ENCODE results near the gene SCARB1.
A peak's percentile ranks its signal among the peaks of the same experiment; 100 is the strongest.

SCARB1 gene

DNA sequence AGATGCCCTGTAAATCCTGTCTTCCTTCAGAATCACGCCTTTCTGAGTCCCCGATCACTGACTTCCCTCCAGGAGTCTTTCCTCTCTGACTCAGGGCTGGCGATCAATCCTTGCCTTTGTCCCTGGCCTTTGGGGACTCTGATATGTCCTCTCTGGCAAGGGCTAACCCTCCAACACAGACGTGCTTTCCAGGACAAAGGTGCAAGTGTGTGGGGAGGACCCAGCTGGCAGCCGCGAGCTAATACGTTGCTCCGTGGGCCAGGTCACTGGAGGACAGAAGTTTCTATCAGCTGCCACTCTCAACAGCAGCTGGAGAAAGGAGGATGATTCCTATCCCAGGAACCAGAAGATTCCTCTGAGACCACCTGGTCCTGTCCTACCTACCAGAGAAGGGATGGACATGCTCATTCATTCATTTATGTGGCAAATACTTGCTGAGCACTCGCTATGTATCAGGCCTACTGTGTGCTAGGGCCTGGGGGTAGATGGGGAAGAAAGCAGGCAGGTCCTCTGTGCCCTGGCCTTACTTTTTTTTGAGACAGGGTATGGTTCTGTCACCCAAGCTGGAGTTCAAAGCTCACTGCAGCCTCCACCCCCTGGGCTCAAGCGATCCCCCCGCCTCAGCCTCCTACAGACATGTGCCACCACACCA is 8.5 kb upstream of the SCARB1 start:
- Histone ChIP-seq H3K18ac (ENCODE audit: low read length) (peak overlapping the region; percentile 7), H3K9me3 (replicated peaks in 1 of 2; ENCODE audit: control insufficient read depth in 2 of 2, insufficient read depth in 1 of 2, low read depth in 1 of 2, low read length in 2 of 2) (no peaks in the 10 kb centered on the region), H4K8ac (ENCODE audit: low read depth, low read length) (no peak overlapping the region), H3K23ac (ENCODE audit: low read depth, low read length, poor library complexity) (no peak overlapping the region), H2BK5ac (ENCODE audit: low read length) (no peak overlapping the region), H3K79me1 (ENCODE audit: low read depth, low read length) (no peaks in the 10 kb centered on the region), H2BK15ac (ENCODE audit: low read length) (peak overlapping the region; percentile 22), H4K91ac (ENCODE audit: low read depth, low read length, poor library complexity) (no peak overlapping the region), H2BK12ac (ENCODE audit: low read length) (no peak overlapping the region), H3K27ac (replicated peaks; ENCODE audit: low read length) (no peak overlapping the region), H3K9ac (ENCODE audit: low read depth, low read length, poor library complexity) (no peak overlapping the region), H3K4me1 (ENCODE audit: control insufficient read depth in 2 of 2, insufficient read depth in 1 of 2, low read depth in 1 of 2, low read length in 2 of 2) (peaks cover 12 to 17% of the 10 kb centered on the region in 2 donors), H2AFZ (ENCODE audit: low read length) (peak overlapping the region; percentile 78), H3K4me2 (ENCODE audit: insufficient read depth, low read length, poor library complexity, severe bottlenecking) (no peak overlapping the region), H2BK120ac (ENCODE audit: low read depth, low read length) (no peak overlapping the region), H3K4me3 (ENCODE audit: low read length in 2 of 2) (no peak overlapping the region), H3K27me3 (ENCODE audit: control insufficient read depth in 3 of 3, insufficient read depth in 3 of 3, low read depth in 1 of 3, low read length in 3 of 3) (peaks cover 0 to 2% (median 0%) of the 10 kb centered on the region in 3 experiments), H2AK5ac (ENCODE audit: low read depth, low read length) (peak overlapping the region; percentile 54), H3K4ac (ENCODE audit: low read length) (no peak overlapping the region), H3K14ac (ENCODE audit: low read length) (no peak overlapping the region), H3K36me3 (replicated peaks in 1 of 2; ENCODE audit: control insufficient read depth in 2 of 2, insufficient read depth in 2 of 2, low read length in 2 of 2) (no peaks in the 10 kb centered on the region)
- no peak for DNase-seq (ENCODE audit: low spot score)
- WGBS, 2 donors (ENCODE audit: extremely low coverage in 2 of 2, insufficient read length in 2 of 2, insufficient replicate concordance in 1 of 2) = no CpG with 5 or more reads among the region's 11 CpGs

- H3K36me3 ChIP-seq (replicated peaks in 1 of 2; ENCODE audit: control insufficient read depth in 2 of 2, insufficient read depth in 2 of 2, low read length in 2 of 2) = no peaks in the 10 kb centered on the region
- no peak overlapping the region for H3K4me2 ChIP-seq (ENCODE audit: insufficient read depth, low read length, poor library complexity, severe bottlenecking)
- no CpG with 5 or more reads among the region's 4 CpGs for WGBS, 2 donors (ENCODE audit: extremely low coverage in 2 of 2, insufficient read length in 2 of 2, insufficient replicate concordance in 1 of 2)
These were observed 7.6 kb upstream of the SCARB1 start for GRCh38 chr12:124871297-124871696.

GRCh38 chr12:124870515-124870914 is 6.9 kb upstream of the SCARB1 start:
- H3K27me3 ChIP-seq (ENCODE audit: control insufficient read depth in 3 of 3, insufficient read depth in 3 of 3, low read depth in 1 of 3, low read length in 3 of 3) = no peaks in the 10 kb centered on the region
- no peak overlapping the region for H2BK120ac ChIP-seq (ENCODE audit: low read depth, low read length)
- no peak overlapping the region for H2BK5ac ChIP-seq (ENCODE audit: low read length)
- DNase-seq (ENCODE audit: low spot score) = no peak
- H4K91ac ChIP-seq (ENCODE audit: low read depth, low read length, poor library complexity) = no peak overlapping the region
- no peak overlapping the region for H2AK5ac ChIP-seq (ENCODE audit: low read depth, low read length)
- H3K14ac ChIP-seq (ENCODE audit: low read length) = no peak overlapping the region
- H3K79me1 ChIP-seq (ENCODE audit: low read depth, low read length) = no peaks in the 10 kb centered on the region
- no peak overlapping the region for H3K23ac ChIP-seq (ENCODE audit: low read depth, low read length, poor library complexity)
- no peaks in the 10 kb centered on the region for H3K36me3 ChIP-seq (replicated peaks in 1 of 2; ENCODE audit: control insufficient read depth in 2 of 2, insufficient read depth in 2 of 2, low read length in 2 of 2)
- no peak overlapping the region for H2BK12ac ChIP-seq (ENCODE audit: low read length)
- H3K4me3 ChIP-seq (ENCODE audit: low read length in 2 of 2) = no peak overlapping the region
- no peak overlapping the region for H2AFZ ChIP-seq (ENCODE audit: low read length)
- no peak overlapping the region for H3K9ac ChIP-seq (ENCODE audit: low read depth, low read length, poor library complexity)
- no peak overlapping the region for H4K8ac ChIP-seq (ENCODE audit: low read depth, low read length)
- H3K4me1 ChIP-seq (ENCODE audit: control insufficient read depth in 2 of 2, insufficient read depth in 1 of 2, low read depth in 1 of 2, low read length in 2 of 2) = peaks cover 12 to 16% of the 10 kb centered on the region in 2 donors
- H2BK15ac ChIP-seq (ENCODE audit: low read length) = no peak overlapping the region
- no peaks in the 10 kb centered on the region for H3K9me3 ChIP-seq (replicated peaks in 1 of 2; ENCODE audit: control insufficient read depth in 2 of 2, insufficient read depth in 1 of 2, low read depth in 1 of 2, low read length in 2 of 2)
- H3K4ac ChIP-seq (ENCODE audit: low read length) = no peak overlapping the region
- no peak overlapping the region for H3K27ac ChIP-seq (replicated peaks; ENCODE audit: low read length)
- H3K18ac ChIP-seq (ENCODE audit: low read length) = no peak overlapping the region
- WGBS, 2 donors (ENCODE audit: extremely low coverage in 2 of 2, insufficient read length in 2 of 2, insufficient replicate concordance in 1 of 2) = no CpG with 5 or more reads among the region's 4 CpGs
- H3K4me2 ChIP-seq (ENCODE audit: insufficient read depth, low read length, poor library complexity, severe bottlenecking) = no peak overlapping the region

More at GRCh38 chr12:124871297-124871696, 7.6 kb upstream of the SCARB1 start:
- Histone ChIP-seq H3K27ac (replicated peaks; ENCODE audit: low read length) (no peak overlapping the region), H3K23ac (ENCODE audit: low read depth, low read length, poor library complexity) (no peak overlapping the region), H4K8ac (ENCODE audit: low read depth, low read length) (no peak overlapping the region), H2AFZ (ENCODE audit: low read length) (peak overlapping the region; percentile 78), H2BK15ac (ENCODE audit: low read length) (peak overlapping the region; percentile 22), H3K4me3 (ENCODE audit: low read length in 2 of 2) (no peak overlapping the region), H3K9ac (ENCODE audit: low read depth, low read length, poor library complexity) (no peak overlapping the region), H2AK5ac (ENCODE audit: low read depth, low read length) (no peak overlapping the region), H2BK12ac (ENCODE audit: low read length) (no peak overlapping the region), H2BK120ac (ENCODE audit: low read depth, low read length) (no peak overlapping the region), H2BK5ac (ENCODE audit: low read length) (no peak overlapping the region), H3K9me3 (replicated peaks in 1 of 2; ENCODE audit: control insufficient read depth in 2 of 2, insufficient read depth in 1 of 2, low read depth in 1 of 2, low read length in 2 of 2) (no peaks in the 10 kb centered on the region), H3K18ac (ENCODE audit: low read length) (no peak overlapping the region), H4K91ac (ENCODE audit: low read depth, low read length, poor library complexity) (no peak overlapping the region), H3K4me1 (ENCODE audit: control insufficient read depth in 2 of 2, insufficient read depth in 1 of 2, low read depth in 1 of 2, low read length in 2 of 2) (peaks cover 12 to 17% of the 10 kb centered on the region in 2 donors), H3K14ac (ENCODE audit: low read length) (no peak overlapping the region), H3K4ac (ENCODE audit: low read length) (no peak overlapping the region), H3K79me1 (ENCODE audit: low read depth, low read length) (no peaks in the 10 kb centered on the region), H3K27me3 (ENCODE audit: control insufficient read depth in 3 of 3, insufficient read depth in 3 of 3, low read depth in 1 of 3, low read length in 3 of 3) (peaks cover 0 to 2% (median 0%) of the 10 kb centered on the region in 3 experiments)
- DNase-seq (ENCODE audit: low spot score) = no peak

GRCh38 chr12:124869059-124869665 is 5.5 kb upstream of the SCARB1 start:
- no peak for DNase-seq (ENCODE audit: low spot score)
- WGBS, 2 donors (ENCODE audit: extremely low coverage in 2 of 2, insufficient read length in 2 of 2, insufficient replicate concordance in 1 of 2) = no CpG with 5 or more reads among the region's 17 CpGs

More at GRCh38 chr12:124869059-124869665, 5.5 kb upstream of the SCARB1 start:
- no peak overlapping the region for H3K4ac ChIP-seq (ENCODE audit: low read length)
- no peak overlapping the region for H3K4me2 ChIP-seq (ENCODE audit: insufficient read depth, low read length, poor library complexity, severe bottlenecking)
- H3K18ac ChIP-seq (ENCODE audit: low read length) = peak overlapping the region; percentile 54
- peak overlapping the region; percentile 8 for H3K23ac ChIP-seq (ENCODE audit: low read depth, low read length, poor library complexity)
- peak overlapping the region; percentile 28 for H2BK15ac ChIP-seq (ENCODE audit: low read length)
- no peaks in the 10 kb centered on the region for H3K36me3 ChIP-seq (replicated peaks in 1 of 2; ENCODE audit: control insufficient read depth in 2 of 2, insufficient read depth in 2 of 2, low read length in 2 of 2)
- no peak overlapping the region for H3K4me3 ChIP-seq (ENCODE audit: low read length in 2 of 2)
- H2BK12ac ChIP-seq (ENCODE audit: low read length) = peak overlapping the region; percentile 11
- H2AFZ ChIP-seq (ENCODE audit: low read length) = no peak overlapping the region
- H3K9ac ChIP-seq (ENCODE audit: low read depth, low read length, poor library complexity) = no peak overlapping the region
- H2BK120ac ChIP-seq (ENCODE audit: low read depth, low read length) = no peak overlapping the region
- H3K27me3 ChIP-seq (ENCODE audit: control insufficient read depth in 3 of 3, insufficient read depth in 3 of 3, low read depth in 1 of 3, low read length in 3 of 3) = no peaks in the 10 kb centered on the region
- H3K14ac ChIP-seq (ENCODE audit: low read length) = no peak overlapping the region
- peaks cover 3 to 4% of the 10 kb centered on the region in 2 donors for H3K9me3 ChIP-seq (replicated peaks in 1 of 2; ENCODE audit: control insufficient read depth in 2 of 2, insufficient read depth in 1 of 2, low read depth in 1 of 2, low read length in 2 of 2)
- H3K79me1 ChIP-seq (ENCODE audit: low read depth, low read length) = no peaks in the 10 kb centered on the region
- peak overlapping the region; percentile 16 for H2AK5ac ChIP-seq (ENCODE audit: low read depth, low read length)
- no peak overlapping the region for H4K8ac ChIP-seq (ENCODE audit: low read depth, low read length)
- H2BK5ac ChIP-seq (ENCODE audit: low read length) = peak overlapping the region; percentile 2
- H3K4me1 ChIP-seq (ENCODE audit: control insufficient read depth in 2 of 2, insufficient read depth in 1 of 2, low read depth in 1 of 2, low read length in 2 of 2) = peaks cover 10 to 14% of the 10 kb centered on the region in 2 donors
- H4K91ac ChIP-seq (ENCODE audit: low read depth, low read length, poor library complexity) = no peak overlapping the region
- no peak overlapping the region for H3K27ac ChIP-seq (replicated peaks; ENCODE audit: low read length)
